Left hindlimb (tissue), 1 donor: Measurements from ENCODE around the gene EXOSC7.
A peak's percentile ranks its signal among the peaks of the same experiment; 100 is the strongest.
"Not testable (repeated sequence)": the region's sequence is repeated elsewhere in the genome, so short reads cannot be mapped to it uniquely, and the experiment has no call there.

ENCODE experiments used
- DNase-seq: peaks from one replicate; pipeline ENCODE4 v3.0.0-alpha.2; 2018

The EXOSC7 gene

DNA sequence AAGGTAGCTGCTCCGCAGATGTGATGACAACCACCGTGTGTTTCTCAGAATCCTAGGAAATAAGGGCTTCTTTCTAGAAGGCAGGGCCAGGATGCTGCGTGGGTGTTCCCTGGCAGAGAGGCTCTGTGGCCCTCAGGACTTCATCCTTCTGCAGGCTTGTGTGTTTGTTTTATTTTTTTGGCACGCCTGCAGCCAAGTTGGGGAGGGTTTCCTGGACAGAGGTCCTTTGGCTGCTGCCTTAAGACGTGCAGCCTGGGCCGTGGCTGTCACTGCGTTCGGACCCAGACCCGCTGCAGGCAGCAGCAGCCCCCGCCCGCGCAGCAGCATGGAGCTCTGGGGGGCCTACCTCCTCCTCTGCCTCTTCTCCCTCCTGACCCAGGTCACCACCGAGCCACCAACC is 50.0 kb downstream of the EXOSC7 start, which contains the start of gene CLEC3B:
TSS of gene CLEC3B (plus strand) at position 266 of the 400 bp plus-strand sequence. CDS start at position 326, 60 bp downstream.
- peak; percentile 89 for DNase-seq

DNA sequence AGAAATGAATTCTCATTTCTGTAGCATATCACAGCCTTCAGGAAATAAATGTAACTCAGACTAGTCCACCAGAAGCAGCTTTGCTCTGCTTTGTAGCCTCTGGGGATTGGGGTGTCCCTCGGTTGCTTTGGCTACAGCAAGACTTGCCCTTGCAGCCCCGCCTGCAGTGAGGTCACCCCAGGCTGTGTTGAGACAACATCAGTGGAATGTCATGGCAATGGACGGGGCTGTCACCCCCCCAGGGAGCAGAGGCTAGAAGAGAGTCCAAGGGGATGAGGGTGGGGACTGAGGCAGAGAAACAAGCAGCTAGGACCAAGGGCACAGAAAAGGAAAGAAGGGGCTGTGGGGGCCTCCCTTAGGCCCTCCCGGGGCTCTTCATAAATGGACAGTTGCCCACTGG is 50.9 kb downstream of the EXOSC7 start:
- DNase-seq = peak; percentile 81

GRCh38 chr3:45027441-45027840 is 51.4 kb downstream of the EXOSC7 start:
- no peak for DNase-seq

DNA sequence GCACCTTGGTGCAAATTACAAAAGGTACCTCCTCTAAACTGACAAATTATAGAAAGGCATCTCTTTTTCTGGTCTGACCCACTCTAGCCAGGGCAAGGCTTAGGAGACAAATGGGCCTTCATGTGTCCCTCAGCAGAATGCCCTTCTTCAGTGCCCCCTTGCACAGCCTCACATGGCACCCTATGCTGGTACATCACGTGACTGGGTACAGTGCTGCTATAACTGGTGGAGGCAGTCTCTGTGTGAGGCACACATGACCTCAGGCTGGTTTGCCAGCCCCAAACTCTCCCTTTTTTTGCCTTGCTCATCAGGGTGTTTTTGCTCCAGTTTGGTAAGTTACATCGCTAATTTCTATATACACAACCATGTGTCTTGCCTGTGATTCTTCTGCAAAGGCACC is 53.2 kb downstream of the EXOSC7 start:
- DNase-seq = no peak

GRCh38 chr3:45029661-45030060 is 53.6 kb downstream of the EXOSC7 start:
- peak; percentile 60 for DNase-seq

DNA sequence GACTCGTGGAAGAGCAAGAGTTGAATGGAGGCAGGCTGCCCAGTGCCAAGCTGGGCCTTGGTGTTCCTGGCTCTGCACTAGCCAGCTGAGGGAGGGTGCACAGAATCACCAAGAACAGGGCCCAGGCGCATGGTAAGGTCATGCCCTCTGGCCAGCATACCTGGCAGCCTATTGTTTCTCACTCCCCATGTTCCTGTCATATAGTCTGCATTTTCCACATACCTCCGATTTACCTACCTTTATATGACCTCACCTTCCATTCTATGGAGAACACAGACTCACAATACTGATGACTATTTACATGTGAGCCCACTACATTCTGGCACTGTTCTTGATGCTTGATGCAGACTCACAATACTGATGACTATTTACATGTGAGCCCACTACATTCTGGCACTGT is 55.5 kb downstream of the EXOSC7 start:
- no peak for DNase-seq

- DNase-seq = no peak
Observed at GRCh38 chr3:45032113-45032512, 56.1 kb downstream of the EXOSC7 start.

- DNase-seq = no peak
Observed at GRCh38 chr3:45033791-45034190, 57.7 kb downstream of the EXOSC7 start.

DNA sequence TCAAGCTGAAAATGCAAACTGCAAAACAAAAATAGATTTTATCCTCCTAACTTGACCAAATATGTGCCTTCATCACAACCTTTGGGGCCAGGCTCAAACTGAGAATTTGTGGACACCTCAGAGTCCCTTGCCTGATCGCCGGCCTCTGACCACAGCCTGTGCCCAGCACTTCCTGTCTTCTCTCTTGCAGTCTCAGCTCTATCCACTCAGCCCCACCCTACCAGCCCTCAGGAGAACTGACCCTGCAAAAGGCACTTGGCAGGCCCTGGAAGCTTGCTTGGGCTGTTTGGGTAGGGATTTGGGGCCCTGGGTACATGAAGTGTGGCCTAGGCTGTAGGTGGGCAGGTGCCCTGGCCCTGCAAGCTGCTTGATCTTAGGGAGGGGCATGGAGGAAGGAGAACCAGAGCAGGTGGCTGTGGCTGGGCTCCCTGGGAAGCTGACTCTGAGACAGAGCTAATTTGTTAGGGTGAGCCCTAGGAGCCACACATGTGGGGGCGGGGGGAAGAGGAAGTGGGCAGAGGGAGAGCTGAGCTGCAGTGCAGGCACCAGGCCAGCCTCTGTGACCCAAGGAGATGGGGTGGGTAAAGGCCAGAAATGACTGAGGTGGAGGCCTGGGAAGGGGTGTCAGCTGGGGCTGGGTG is 58.7 kb downstream of the EXOSC7 start:
- DNase-seq = peak; percentile 67

DNA sequence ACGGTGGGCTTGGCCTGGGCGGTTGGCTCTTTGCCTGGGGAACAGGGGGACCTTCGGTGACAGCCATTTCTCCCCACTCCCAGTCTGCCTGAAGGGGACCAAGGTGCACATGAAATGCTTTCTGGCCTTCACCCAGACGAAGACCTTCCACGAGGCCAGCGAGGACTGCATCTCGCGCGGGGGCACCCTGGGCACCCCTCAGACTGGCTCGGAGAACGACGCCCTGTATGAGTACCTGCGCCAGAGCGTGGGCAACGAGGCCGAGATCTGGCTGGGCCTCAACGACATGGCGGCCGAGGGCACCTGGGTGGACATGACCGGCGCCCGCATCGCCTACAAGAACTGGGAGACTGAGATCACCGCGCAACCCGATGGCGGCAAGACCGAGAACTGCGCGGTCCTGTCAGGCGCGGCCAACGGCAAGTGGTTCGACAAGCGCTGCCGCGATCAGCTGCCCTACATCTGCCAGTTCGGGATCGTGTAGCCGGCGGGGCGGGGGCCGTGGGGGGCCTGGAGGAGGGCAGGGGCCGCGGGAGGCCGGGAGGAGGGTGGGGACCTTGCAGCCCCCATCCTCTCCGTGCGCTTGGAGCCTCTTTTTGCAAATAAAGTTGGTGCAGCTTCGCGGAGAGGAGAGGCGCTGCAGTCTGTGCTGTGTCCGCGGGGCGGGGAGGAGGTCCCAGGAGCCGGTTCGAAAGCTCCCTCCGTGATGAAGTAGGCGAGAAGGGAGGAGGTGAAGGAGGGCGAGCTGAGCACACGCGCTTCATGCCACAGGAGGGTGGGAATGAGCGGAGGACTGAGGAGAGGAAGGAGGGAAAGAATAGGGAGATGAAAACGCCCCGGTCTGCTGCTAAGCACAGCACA is 59.6 kb downstream of the EXOSC7 start:
- DNase-seq = peak; percentile 63

DNA sequence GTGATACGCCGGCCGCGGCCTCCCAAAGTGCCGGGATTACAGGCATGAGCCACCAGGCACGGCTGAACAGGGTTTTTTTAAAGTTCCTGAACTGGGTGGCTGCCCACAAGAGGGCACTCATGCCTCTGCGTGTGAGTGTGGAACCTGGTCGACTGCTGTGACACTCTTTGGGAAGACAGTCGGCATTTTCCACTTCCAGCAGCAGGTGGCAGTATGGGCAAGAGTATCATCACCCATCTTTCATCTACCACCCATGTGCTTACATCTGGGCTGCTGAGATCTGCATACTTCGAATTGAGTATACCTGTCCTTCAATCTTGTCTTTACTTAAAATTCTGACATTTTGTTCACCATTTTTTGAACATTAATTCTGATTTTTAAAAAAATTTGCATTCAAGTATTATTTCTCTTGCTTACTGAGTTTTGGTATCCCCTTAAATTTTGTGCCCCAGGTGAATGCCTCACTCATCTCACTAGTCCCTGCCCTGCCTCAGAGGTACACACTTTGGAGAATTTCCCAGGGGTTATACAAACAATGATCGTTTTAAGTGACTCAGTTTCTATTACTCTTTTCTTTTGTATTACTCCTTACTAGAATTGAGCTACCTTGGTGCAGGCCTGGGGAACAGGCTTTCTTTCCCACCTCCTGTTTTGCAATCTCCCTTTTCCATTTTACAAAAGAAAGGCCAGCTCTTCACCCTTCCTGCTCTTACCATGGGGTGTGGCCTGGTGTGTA is 61.8 kb downstream of the EXOSC7 start:
- peak; percentile 90 for DNase-seq

DNA sequence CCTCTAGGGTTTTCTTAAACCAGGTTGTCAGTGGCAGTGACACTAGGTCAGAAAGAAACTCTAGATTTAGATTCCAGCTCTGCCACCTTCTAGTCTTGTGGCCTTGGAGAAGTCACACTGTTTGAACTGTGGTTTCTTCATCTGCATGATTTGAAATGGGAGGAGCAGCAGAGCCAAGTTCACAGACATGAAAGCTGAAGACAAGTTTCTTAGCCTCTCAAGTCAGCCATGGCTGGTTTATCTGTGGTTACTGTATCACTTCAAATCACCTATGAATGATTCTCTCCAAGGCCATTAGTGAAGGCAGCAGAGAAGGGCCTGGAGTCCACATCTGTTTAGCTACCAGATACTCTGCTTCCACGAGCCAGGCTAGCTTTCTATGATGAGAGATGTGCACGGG is 65.6 kb downstream of the EXOSC7 start:
- DNase-seq = no peak

DNA sequence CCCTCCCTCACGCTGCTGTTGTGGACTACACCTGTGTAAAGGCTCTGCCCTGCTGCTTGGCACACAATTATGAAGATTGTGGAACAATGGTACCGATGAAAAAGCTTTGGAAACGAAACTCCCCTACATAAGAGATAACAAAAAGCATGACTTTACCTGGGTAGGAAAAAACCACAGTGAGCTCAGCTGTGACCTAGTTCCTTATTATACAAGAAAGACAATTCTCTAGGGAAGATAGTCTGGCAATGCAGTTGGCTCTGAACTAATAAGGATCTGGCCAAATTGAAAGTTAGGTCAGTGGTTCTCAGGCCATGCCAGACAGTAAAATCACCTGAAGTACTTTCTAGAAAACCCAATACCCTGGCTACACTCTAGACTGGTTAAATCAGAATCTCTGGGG is 66.1 kb downstream of the EXOSC7 start:
- no peak for DNase-seq

DNA sequence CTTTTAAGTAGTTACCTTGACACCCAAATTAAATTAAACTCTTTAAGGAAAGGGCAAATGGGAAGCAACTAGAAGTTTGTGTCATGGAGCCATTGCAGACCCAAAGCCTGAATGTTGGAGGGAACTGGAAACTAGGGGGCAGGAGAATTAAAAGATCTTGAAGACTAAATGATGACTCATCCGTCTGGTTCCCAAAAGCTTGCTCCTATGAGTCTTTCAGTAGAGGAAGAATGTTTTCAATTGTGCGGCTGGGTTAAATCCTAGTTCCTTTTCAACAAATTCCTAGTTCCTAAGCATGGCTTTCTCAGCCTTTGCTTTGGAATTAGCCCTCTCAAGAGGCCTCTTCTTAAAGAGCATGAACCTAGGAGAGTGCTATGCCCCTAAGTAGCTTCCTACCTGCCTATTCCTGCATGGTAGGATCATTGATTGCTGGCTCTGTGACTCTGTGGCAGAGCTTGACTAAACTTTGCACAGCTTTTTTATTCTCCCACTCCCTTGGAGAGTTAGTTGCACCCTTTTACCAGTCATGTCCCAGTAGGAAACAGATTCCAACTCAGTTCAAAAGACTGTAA is 67.8 kb downstream of the EXOSC7 start:
- no peak for DNase-seq

DNA sequence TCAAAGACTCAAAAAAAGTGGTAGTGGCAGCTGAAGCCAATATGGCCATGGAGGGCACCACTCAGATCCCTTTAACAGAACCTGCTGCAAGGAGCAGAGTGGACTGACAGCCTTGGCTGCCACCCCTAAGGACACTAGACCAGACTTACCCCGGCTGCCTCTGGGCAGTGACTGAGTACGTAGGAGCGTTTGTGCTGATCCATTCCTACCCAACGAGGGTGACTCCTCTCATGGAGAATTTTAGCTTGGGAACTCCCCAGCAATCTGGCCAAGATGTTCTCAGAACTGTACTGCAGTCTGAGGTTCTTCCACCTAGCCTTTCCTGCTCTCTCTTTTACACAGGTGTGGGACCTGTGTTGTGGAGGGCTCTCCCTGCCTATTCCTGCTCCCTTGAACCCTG is 72.2 kb downstream of the EXOSC7 start:
- DNase-seq = no peak

- no peak for DNase-seq
Observed at GRCh38 chr3:45049807-45050206, 73.8 kb downstream of the EXOSC7 start.

DNA sequence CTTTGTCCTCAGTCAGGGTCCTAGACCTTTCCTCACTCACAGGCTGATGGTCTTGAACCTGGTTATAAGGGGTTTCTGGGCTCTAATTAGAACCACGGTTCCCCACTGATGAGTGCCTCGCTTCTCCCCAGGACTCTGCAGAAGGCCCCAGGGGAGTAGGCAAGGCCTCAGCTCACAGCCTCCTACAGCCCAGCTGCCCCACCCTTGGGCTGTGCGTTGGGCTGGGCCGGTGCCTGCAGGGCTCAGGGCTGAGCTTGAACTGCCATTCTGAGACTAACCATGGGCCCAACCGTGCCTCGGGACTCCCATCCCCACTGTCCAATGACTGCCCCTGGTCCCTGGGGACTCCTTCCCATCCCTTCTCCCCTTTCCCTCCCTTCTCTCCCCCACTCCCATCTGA is 75.6 kb downstream of the EXOSC7 start:
- DNase-seq = no peak

- DNase-seq = not testable (repeated sequence)
Observed at GRCh38 chr3:45053805-45054195, 77.8 kb downstream of the EXOSC7 start.

- DNase-seq = no peak
Observed at GRCh38 chr3:45054196-45054857, 78.3 kb downstream of the EXOSC7 start.

- DNase-seq = no peak
Observed at GRCh38 chr3:45055032-45055410, 79.0 kb downstream of the EXOSC7 start.

DNA sequence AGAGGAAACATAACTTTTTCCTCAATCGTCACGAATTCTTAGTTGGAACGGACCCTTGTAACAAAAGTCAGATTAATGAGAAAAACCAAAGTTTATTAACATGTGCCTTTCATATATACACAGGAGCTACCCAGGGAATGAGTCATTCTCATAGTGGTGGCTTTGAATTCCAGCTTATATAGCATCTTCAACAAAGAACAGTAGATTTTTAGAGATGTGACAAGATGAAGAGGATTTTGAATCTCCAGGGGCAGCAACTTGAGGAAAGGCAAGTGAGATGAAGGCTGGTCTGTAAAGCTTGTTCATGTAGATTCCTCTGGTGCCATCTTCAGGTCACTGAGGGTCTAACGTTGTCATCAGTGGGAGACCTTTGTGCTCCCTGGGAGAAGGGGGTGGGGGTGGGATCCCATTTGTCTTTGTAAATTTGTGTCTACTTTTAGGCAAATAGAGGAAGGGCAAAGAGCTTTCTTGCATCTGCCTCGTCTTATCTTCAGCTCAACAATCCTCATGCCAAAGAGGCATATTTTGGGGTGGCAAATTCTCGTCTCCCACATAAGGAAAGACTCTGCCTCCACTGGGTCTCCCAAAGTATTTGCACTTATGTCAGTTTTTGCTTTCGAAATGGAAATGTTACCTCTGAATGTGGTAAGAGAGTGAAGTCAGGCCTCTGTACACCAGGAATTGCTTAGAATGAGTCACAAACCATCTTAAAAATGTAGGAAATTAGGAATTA is 79.5 kb downstream of the EXOSC7 start:
- DNase-seq = no peak
